HCT116 (cell line): ENCODE results near the gene SNX3. TPM values are rescaled to one million over a fixed set of nuclear protein-coding genes. Genes with fewer than 3 reads are reported as not detected.

Source experiments
- ATAC-seq: fragments of 200-7000 bp; cut with Tn5 transposase; 2 replicates; pipeline ENCODE4 v1.9.1; 2020; ENCODE audit warnings: mild to moderate bottlenecking, moderate library complexity
- BruUV-seq: library from RNA; stranded (reverse); fragments of 400-500 nt; replicated peaks from 2 replicates; lab custom pipeline; 2021; lab: Mats Ljungman, UMichigan
- CTCF ChIA-PET: fragments of 300-600 bp; sonication (Branson Sonifier 250); formaldehyde crosslinking; loops from one replicate; lab custom pipeline; 2021; ENCODE audit warnings: antibody characterized with exemption; lab: Charles Lee
- POLR2A ChIA-PET: fragments of 300-600, 350-600 bp; sonication (Branson Sonifier 250); formaldehyde crosslinking; loops from one replicate; lab custom pipeline; 2021; ENCODE audit warnings: antibody characterized with exemption; lab: Charles Lee
- RAD21 ChIA-PET, 2 experiments: fragments of 300-600 bp; sonication (Branson Sonifier 250); formaldehyde crosslinking; loops; one replicate each; lab custom pipeline; 2023; ENCODE audit warnings: low total read pairs in 2 of 2; ENCODE audit not compliant: uncharacterized antibody in 2 of 2, unreplicated experiment in 2 of 2, low non-redundant PET in 1 of 2; lab: Charles Lee
- DNase-seq: peaks from one replicate; pipeline ENCODE4 v3.0.0-alpha.2; 2010; ENCODE audit warnings: low read depth, low spot score
- H2AFZ ChIP-seq: fragments of 200-600 bp; shearing (Covaris generic), sonication (generic); 2 replicates; pipeline ENCODE4 v1.6.1; 2017; ENCODE audit warnings: low read depth, mixed run types, mixed read lengths, antibody characterized with exemption, low read length; ENCODE audit not compliant: poor library complexity, severe bottlenecking
- H3K27ac ChIP-seq: 2 replicates; pipeline ENCODE4 v1.5.1; 2012; ENCODE audit warnings: low read depth, low read length
- H3K27me3 ChIP-seq: fragments of 200-600 bp; sonication (generic); 2 replicates; pipeline ENCODE4 v1.6.1; 2016; ENCODE audit warnings: mixed run types, low read length, mixed read lengths; ENCODE audit not compliant: insufficient read depth
- H3K36me3 ChIP-seq, 2 experiments: fragments of 200-500 bp in 1 of 2; fragments of 200-600 bp in 1 of 2; sonication (Bioruptor generic) in 1 of 2; sonication (generic) in 1 of 2; 2 replicates each; pipeline versions ENCODE4 v1.5.1 to v1.6.1; 2014 to 2016; ENCODE audit warnings: low read length in 2 of 2, inconsistent platforms in 1 of 2, mixed read lengths in 1 of 2, mixed run types in 1 of 2; ENCODE audit not compliant: insufficient read depth in 2 of 2, control insufficient read depth in 1 of 2
- H3K4me1 ChIP-seq, 2 experiments: fragments of 200-600 bp in 1 of 2; sonication (generic) in 1 of 2; 2 replicates each; pipeline versions ENCODE4 v1.5.1 to v1.6.1; 2012 to 2017; ENCODE audit warnings: low read length in 2 of 2, inconsistent platforms in 1 of 2, mild to moderate bottlenecking in 1 of 2, mixed read lengths in 1 of 2, mixed run types in 1 of 2, moderate library complexity in 1 of 2; ENCODE audit not compliant: insufficient read depth in 2 of 2, control insufficient read depth in 1 of 2
- H3K4me2 ChIP-seq: fragments of 200-600 bp; sonication (generic); 2 replicates; pipeline ENCODE4 v1.6.1; 2017; ENCODE audit warnings: mixed run types, low read length, mixed read lengths
- H3K4me3 ChIP-seq, 2 experiments: fragments of 200-600 bp in 1 of 2; sonication (generic) in 1 of 2; replicated peaks in 1 of 2; 2 replicates each; pipeline ENCODE4 v1.5.1; 2011 to 2016; ENCODE audit warnings: low read length in 2 of 2, control low read depth in 1 of 2, low read depth in 1 of 2, mild to moderate bottlenecking in 1 of 2, mixed read lengths in 1 of 2, mixed run types in 1 of 2
- H3K79me2 ChIP-seq: fragments of 200-600 bp; sonication (generic); 2 replicates; pipeline ENCODE4 v1.6.1; 2017; ENCODE audit warnings: mild to moderate bottlenecking, mixed run types, low read length, moderate library complexity, mixed read lengths; ENCODE audit not compliant: insufficient read depth
- H3K9ac ChIP-seq: fragments of 200-600 bp; sonication (generic); 2 replicates; pipeline ENCODE4 v1.6.1; 2016; ENCODE audit warnings: low read length, mixed read lengths
- H3K9me2 ChIP-seq: fragments of 200-600 bp; sonication (generic), shearing (Covaris generic); 2 replicates; pipeline ENCODE4 v1.6.1; 2017; ENCODE audit warnings: mixed run types, mild to moderate bottlenecking, moderate library complexity; ENCODE audit not compliant: insufficient read depth
- H3K9me3 ChIP-seq, 2 experiments: fragments of 200-500 bp in 1 of 2; fragments of 200-600 bp in 1 of 2; sonication (Bioruptor generic) in 1 of 2; sonication (generic) in 1 of 2; 2 replicates each; pipeline ENCODE4 v1.6.1; 2014 to 2017; ENCODE audit warnings: low read length in 2 of 2, mixed read lengths in 2 of 2, inconsistent platforms in 1 of 2, low read depth in 1 of 2, mild to moderate bottlenecking in 1 of 2, mixed run types in 1 of 2, moderate library complexity in 1 of 2; ENCODE audit not compliant: control insufficient read depth in 1 of 2, insufficient read depth in 1 of 2
- H4K20me1 ChIP-seq: fragments of 200-600 bp; sonication (generic), shearing (Covaris generic); 2 replicates; pipeline ENCODE4 v1.6.1; 2017; ENCODE audit warnings: mixed run types, mild to moderate bottlenecking, moderate library complexity; ENCODE audit not compliant: insufficient read depth
- CTCF ChIP-seq, 3 experiments: fragments of 200-600 bp in 1 of 3; sonication (generic) in 1 of 3; IDR thresholded peaks in 2 of 3; conservative IDR thresholded peaks in 1 of 3; 2 replicates each; pipeline ENCODE4 v1.5.1; 2012 to 2017; ENCODE audit warnings: low read depth in 2 of 3, low read length in 2 of 3, antibody characterized with exemption in 1 of 3, borderline replicate concordance in 1 of 3, control low read depth in 1 of 3, mild to moderate bottlenecking in 1 of 3, mixed read lengths in 1 of 3, mixed run types in 1 of 3, moderate library complexity in 1 of 3; ENCODE audit not compliant: insufficient read depth in 1 of 3
- ELF1 ChIP-seq: IDR thresholded peaks from 2 replicates; pipeline ENCODE4 v1.6.1; 2012; ENCODE audit warnings: low read depth, borderline replicate concordance
- EZH2 ChIP-seq: fragments of 200-600 bp; sonication (generic); IDR thresholded peaks from 2 replicates; pipeline ENCODE4 v1.6.1; 2017; ENCODE audit warnings: antibody characterized with exemption, mixed run types
- FOSL1 ChIP-seq: IDR thresholded peaks from 2 replicates; pipeline ENCODE4 v1.6.1; 2012; ENCODE audit warnings: low read depth
- JUND ChIP-seq: IDR thresholded peaks from 2 replicates; pipeline ENCODE4 v1.6.1; 2012
- POLR2AphosphoS5 ChIP-seq: IDR thresholded peaks from 2 replicates; pipeline ENCODE4 v1.6.1; 2011; ENCODE audit warnings: mild to moderate bottlenecking, low read depth, low read length, moderate library complexity
- ZNF274 ChIP-seq: fragments of 200-500 bp; sonication (Bioruptor generic); IDR thresholded peaks from 2 replicates; pipeline ENCODE4 v1.6.1; 2014; ENCODE audit warnings: mild to moderate bottlenecking, low read depth, low read length, inconsistent platforms
- intact Hi-C: fragments of 100-400 bp; cut with micrococcal nuclease; formaldehyde crosslinking; loops from 2 replicates; pipeline ENCODE4 v1.10.0; 2022
- total RNA-seq: library from RNA; stranded (reverse); gene quantifications from one replicate; pipeline ENCODE4 v1.2.1, GENCODE V29; 2021; ENCODE audit not compliant: unreplicated experiment

SNX3 gene
- total RNA-seq, 1 experiment from 2014 or later: 111 TPM

GRCh38 chr6:108165714-108166663 is 94.9 kb downstream of the SNX3 start, which contains the start of gene NR2E1:
TSS of gene NR2E1 (plus strand) at chr6:108166022. CDS start at chr6:108166766, 744 bp downstream.
- no peak for TF ChIP-seq CTCF (IDR thresholded peaks at IDR 0.05 in 2 of 3, conservative IDR thresholded peaks at IDR 0.05 in 1 of 3; ENCODE audit: borderline replicate concordance in 1 of 3, insufficient read depth in 1 of 3, low read depth in 2 of 3, low read length in 2 of 3)
- TF ChIP-seq ZNF274: no peak
- no peak for TF ChIP-seq POLR2AphosphoS5
- no peak for TF ChIP-seq FOSL1
- no peak for TF ChIP-seq JUND
- no peak for TF ChIP-seq ELF1
- no peak for TF ChIP-seq EZH2
- Histone ChIP-seq H3K36me3 (no peaks in the 10 kb centered on the region), H3K79me2 (no peaks in the 10 kb centered on the region), H3K9me2 (no peaks in the 10 kb centered on the region), H2AFZ (no peak within 1 kb of the TSS), H4K20me1 (no peaks in the 10 kb centered on the region), H3K27me3 (0 out of 2 replicates have a peak, but pooled peaks cover 9% of the 10 kb centered on the region), H3K4me1 (no peaks in the 10 kb centered on the region), H3K4me2 (no peak within 1 kb of the TSS), H3K27ac (no peak within 1 kb of the TSS), H3K9ac (no peak within 1 kb of the TSS), H3K4me3 (no peak within 1 kb of the TSS), H3K9me3 (no peaks in the 10 kb centered on the region)
- DNase-seq (no peak), ATAC-seq (no peak)
- CTCF ChIA-PET: no interaction called here
- BruUV-seq: no TSS peak
- RAD21 ChIA-PET: no interaction called here
- intact Hi-C loops: no loop called here
- POLR2A ChIA-PET: no interaction called here
